NCI-H1105 (cell line): Measurements from ENCODE around the gene SRSF7.
A peak's percentile ranks its signal among the peaks of the same experiment; 100 is the strongest.
"Not testable (repeated sequence)": the region's sequence is repeated elsewhere in the genome, so short reads cannot be mapped to it uniquely, and the experiment has no call there.

Experiments used
- DNase-seq: peaks from one replicate; lab custom pipeline; 2025; lab: John Stamatoyannopoulos, UW

Gene SRSF7

DNA sequence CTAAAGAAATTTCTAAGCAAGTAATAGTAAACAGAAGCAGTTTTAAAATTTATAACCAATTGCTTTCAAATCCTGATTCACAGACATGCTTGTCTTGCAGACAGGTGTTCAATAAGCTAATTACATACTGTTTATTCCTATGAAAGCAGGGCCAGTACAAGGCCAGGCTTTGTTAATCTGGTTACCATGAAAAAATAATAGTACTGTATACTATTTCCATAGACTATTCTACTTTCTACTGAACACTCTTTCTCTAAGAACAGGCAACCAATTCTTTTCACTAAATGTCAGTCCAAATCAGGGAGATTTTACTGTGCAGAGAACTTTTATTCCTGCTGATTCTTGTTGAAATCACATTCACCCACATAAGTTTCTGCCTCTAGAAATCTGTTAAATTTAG is 2.9 kb upstream of the SRSF7 start:
- DNase-seq, result no peak

DNA sequence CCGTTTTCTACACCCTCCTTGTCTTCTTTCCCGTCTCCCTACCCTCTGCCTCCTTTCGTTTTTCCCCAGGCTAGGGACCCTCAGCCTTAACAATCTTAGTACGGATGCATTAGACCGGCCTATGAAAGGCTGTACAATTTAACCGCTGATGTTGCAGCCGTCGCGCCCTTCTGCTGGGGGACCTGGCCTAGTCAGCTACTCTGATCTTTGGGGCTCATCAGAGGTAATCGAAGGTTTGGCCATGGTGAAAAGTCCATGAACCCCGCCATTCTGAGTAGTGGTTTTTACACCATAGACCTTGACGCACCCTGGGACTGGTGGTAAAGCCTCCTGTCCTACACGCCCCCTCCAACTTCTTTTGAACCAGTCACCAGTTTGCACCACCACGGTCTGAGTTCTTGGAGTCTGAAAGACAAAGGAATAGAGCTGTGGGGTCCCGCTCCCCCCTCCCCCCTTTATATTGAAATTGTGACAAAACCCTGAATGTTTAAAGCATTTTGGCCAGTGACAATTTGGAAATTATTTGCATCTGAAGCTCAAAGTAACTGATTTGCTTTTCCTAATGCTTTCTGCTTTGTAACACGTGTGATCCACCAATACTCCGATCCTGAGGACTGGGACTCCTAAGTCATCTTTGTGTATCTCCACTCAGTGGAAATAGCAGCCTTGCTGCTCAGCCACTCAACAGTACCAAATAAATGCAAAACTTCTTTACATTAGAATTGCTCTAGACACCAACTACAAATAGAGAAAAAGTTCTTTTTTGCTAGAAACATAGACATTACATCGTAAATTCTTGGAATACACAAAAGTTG is 642 bp upstream of the SRSF7 start:
- no peak for DNase-seq

DNA sequence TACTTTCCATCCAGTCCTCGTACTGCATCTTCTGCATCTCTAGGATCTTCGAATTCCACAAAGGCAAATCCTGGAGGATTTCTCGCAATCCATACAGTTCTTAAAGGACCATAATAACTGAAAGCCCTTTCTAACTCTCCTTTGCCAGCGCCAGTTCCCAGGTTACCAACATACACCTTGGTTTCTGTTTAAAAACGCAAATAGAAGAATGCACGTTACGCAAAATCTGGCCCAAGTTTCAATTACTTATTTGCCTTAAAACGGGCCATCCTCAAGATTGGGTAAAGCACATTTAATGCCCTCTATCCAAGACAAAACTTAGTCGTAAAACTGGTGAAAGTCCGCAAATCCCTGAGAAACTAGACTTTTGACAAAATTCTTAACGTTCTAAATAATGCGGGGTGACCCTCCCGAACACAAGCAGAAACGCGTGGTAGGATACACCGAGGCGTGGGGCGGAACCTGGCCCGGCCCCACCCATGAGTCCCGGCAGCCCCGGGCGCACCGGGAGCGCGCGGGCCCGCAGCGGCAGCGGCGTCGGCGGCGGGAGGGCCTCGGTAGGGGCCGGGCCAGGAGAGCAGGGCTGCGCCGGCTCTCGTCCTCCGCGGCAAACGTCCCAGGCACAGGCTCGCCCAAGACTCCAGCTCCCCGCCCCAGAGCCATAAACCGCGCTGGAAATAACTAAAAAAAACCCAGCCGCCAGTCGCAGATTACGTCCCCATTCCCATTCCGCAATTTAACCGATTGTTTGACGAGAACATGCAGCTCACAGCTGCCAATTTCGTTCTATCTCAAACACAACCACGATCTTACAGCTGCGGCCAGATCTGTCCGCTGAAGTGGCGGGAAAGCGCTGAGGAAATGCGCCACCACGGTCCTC is 910 bp downstream of the SRSF7 start:
- peak; percentile 8 for DNase-seq

DNA sequence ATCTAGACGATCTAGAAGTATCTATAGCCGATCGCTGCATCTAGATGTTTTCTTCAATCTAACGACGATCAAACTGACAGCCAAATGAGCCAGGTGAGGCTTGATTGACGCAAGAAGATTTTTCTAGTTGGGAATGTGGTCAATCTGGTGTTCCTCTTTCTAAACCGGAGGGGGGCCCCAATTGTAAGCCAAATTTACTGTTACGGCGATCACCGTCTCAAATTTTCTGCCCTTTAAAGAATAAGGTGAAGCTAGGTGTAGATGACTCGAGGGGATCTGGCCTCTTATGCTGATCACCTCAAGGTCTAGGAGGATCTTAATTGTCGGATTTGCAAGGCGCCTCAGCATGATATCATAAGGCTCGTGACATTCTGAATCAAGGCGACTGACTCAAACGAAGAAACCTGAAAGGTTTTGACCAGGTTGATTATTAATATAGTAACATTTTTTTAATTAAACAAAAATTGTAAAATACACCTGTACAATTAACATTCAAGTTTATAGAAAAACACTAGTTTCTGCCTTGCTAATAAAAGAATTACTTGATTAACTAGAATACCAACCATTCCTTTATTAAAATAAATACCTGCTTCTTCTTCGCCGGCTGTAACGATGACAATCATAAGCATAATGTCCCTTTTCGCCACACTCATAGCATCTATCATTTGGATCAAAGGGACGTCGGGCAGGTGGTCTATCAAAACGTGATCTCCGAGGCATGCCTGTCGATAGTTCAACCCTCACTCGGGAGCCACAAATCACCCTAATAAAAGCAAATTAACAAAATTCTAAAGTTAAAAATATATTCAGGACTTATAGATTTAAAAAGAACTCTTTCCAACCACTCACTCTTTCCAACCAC is 2.0 kb downstream of the SRSF7 start:
- DNase-seq, result no peak

DNA sequence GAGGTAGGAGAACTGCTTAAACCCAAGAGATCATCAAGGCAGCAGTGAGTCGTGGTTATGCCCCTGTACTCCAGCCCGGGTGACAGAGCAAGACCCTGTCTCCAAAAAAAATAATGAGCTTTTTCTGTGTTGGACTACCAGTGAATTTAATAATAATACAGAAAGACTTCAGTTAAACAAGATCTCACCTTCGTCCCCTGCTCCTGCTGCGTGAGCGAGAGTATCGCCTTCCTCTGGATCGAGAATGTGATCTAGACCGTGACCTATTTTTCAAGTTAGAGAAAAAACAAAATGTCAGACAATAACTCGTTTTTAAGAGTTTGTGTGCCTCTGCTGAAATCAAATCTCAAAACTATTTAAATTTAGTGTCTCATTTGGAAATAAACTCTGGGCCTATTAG is 2.8 kb downstream of the SRSF7 start:
- no peak for DNase-seq

DNA sequence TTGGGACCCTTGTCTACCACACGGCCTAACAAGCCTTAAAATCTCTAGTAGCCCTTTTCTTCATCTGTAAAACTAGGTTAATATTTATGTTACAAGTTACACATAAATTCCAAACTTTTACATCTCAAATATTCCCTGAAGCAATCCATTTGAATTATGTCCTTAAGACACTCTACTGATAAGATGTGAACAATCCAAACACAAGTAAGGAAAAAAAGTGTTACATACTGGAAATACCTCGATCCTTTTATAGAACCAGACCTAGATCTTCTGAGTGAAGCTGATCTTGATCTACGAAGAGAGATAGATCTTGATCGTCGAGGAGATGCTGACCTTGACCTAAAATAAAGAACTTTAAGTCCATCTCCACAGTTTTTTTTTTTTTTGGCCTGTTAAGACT is 3.3 kb downstream of the SRSF7 start:
- no peak for DNase-seq

DNA sequence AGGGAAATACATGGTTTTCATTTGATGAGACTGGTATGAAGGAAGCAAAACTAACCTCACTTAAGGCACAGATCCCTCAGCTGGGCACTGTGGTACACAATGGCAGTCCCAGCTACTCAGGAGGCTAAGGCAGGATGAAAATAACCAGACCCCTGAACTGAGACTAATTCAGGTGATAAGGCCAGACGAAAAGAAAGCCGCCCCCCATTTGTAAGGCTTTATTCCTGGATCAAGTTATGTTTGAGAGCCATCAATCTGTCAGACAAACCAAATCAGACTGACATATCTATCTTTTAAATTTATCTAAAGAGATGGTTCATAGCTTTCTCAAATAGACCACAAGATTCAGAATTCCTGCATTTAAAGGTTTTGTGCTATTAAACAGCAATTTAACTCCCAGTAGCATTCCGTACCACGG is 4.1 kb downstream of the SRSF7 start:
- no peak for DNase-seq

DNA sequence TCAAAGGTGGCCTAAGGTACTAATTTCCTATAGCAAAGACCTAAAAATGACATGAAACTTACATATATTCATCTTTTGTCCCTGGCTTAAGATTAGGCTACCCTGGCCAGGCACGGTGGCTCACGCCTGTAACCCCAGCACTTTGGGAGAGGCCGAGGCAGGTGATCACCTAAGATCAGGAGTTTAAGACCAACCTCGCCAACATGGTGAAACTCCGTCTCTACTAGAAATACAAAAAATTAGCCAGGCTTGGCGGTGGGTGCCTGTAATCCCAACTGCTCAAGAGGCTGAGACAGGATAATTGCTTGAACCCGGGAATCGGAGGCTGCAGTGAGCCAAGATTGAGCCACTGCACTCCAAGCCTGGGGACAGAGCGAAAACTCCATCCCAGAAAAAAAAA is 5.9 kb downstream of the SRSF7 start:
- no peak for DNase-seq

DNA sequence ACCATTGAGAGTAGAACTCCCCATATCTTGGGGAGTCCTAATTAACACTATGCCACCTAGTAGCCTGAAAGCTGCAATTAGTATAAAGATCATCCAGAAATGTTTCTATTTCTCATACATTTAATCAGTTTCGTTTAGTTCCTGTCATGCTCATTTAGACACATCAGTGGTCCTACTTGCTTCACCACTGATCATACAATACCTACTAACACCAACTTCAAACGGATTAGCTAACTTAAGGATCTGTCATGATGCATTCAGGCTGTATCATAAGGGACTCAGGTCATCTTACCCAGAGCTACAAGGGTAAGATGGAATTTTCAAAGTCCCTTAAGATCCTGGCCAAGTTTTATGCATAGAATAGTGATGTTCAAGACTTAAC is 6.8 kb downstream of the SRSF7 start:
- no peak for DNase-seq

DNA sequence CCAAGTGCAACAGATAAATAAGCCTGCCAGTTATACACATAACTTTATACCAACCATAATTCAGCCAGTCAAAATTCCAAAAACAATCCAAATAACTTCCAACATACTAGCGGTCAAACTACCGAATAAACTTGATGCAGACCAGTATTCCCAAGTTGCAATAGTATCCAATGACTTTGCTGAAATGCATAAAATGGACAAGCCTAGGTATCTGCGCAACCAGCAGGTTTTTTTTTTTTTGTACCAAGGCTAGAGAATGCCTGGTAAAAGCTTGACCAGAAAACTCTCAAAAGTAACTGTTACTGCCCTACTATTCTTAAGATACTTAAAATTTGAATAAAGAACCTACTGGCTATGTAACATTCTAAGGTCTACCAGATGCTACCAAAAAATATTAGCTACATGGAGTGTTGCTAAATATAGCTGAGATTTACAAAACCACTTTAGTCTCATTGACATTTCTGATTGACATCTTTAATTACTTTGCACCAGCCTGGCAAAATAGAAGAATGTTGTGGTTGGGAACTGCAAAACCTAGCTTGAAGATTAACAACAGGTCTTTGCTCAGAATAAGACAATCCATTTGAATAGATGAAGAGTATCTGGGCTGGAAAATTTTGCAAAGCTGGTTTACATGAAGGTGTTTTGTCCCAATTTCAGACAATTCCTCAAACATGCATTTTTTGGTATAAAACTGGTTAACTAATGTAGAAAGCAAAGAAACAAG is 7.3 kb downstream of the SRSF7 start:
- DNase-seq, result no peak

DNA sequence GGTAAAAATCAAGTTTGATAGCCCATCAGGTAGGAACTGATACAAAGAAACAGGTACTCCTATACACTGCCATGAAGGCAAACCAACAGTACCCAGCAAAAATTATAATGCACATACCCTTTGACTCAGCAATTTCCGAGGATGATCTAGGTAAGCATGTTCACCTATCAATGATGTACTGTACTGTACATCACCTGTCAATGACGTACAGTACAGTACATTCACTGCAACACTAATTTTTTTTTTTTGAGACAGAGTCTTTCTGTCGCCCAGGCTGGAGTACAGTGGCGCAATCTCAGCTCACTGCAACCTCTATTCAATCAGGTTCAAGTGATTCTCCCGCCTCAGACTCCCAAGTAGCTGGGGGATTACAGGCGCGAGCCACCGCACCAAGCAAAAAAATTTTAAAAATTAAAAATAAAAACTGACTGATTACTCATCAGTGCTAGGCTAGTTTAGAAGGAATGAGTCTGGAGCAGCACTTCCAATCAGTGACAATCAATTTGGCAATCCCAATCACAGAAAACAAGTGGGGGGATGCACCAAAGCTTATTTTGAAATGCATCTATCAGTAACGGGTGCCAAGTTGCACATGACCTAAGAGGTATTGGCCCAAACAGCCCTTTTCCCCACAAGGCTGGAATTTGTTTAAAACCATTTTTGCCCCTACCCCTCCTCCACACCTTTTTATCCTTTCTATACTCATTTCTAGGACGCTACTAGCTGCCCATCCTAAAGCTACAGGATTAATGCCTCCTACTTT is 8.2 kb downstream of the SRSF7 start:
- no peak for DNase-seq

DNA sequence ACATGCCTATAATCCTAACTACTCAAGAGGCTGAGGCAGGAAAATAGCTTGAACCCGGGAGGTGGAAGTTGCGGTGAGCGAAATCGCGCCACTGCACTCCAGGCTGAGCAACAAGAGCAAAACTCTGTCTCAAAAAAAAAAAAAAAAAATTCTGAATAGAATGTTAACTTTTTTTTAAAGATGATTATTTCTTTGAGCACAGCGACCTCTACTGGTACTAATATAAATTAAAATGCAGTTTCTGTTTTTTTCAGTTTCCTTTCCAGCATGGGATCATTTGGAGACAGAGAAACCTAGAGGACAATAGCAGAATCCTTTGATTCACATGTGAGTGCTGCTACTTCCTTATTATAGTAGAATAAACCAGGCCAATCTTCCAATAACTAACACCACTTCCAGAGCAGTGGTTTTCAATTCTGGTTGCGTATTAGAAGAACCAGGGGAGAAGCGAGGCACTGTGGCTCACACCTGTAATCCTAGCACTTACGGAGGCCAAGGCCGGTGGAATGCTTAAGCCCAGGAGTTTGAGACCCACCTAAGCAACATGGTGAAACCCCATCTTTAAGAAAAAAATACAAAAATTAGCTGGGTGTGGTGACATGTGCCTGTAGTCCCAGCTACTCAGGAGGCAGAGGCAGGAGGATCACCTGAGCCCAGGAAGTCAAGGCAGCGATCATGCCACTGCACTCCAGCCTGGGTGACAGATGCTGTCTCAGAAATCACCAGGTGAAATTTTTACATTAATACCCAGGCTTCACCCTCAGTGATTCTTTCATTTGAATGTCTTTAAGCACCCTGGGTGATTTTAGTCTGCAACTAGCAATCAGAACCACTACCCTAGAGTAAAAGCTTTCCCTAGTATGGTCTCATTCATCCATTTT is 10.1 kb downstream of the SRSF7 start:
- no peak for DNase-seq

DNA sequence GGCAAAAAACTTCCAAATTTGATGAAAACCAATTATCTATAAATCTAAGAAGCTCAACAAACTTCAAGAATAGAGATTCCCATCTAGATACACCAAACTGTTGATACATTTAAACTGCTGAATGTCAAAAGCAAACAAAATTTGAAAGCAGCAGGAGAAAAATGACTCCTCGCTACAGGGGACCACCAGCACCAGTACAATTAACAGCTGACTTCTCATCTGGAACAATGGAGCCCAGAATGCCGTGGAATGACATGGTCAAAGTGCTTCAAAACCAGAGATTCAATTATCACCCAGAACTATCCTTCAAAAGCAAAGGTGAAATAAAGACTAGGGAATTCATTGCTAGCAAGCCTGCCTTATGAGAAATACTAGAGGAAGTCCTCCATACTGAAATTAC is 11.6 kb downstream of the SRSF7 start:
- no peak for DNase-seq

DNA sequence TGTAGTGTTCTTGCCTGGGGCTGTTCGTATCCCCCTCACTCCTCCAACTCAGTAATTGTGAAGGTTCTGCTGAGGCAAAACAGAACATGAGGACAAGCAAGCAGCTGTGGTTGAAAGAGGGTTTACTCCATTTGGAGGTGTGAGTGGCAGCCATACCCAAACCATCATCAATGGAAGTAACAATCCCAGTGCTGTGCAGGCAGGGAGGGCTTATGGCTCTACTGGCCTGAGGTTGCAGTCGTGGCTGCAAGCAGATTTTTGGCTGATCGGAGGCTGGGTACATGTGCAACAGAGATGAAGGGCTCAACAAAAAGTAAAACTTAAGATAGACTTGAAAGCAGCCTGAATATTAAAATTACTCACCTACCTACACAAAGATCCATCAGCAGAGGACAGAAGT is 13.2 kb downstream of the SRSF7 start:
- no peak for DNase-seq

DNA sequence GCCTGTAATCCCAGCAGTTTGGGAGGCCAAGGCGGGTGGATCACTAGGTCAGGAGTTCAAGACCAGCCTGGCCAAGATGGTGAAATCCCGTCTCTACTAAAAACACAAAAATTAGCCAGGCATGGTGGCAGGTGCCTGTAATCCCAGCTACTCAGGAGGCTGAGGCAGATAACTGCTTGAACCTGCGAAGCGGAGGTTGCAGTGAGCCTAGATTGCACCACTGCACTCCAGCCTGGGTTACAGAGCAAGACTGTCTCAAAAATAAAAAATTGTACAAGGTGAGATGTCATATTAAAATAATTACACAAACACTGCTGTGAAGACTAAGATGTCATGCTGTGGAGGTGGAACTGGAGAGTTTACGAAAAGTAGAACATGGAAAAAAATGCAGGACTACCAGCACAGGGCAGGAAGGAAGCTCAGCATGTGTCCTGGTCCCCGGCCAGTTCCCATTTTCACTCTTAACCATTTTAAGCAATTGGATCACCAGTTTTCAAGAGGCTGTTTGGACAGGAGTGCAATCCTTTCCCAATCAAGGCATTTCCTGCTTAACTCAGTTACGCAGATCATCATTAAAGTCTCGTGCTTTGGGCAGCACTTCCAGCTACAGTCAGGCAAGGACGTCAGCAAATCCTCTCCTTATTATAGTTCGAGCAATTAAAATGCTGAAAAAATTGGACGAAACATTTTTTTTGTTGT is 14.0 kb downstream of the SRSF7 start:
- DNase-seq, result not testable (repeated sequence)

DNA sequence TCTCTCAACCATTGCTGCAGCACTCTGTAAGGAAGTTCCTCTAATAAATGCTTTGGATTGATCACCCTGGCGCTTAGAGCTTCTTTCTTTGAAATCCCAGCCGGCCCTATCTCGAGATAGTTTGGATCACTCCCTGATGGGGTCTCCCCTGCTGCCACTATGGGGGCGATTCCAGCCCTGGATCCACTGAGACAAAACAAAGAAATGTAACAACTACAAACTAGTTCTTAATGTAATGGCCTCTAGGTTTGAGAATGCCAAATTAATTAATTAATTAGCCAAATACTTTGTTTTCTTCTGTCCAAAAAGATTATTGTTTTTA is 15.2 kb downstream of the SRSF7 start:
- no peak for DNase-seq

DNA sequence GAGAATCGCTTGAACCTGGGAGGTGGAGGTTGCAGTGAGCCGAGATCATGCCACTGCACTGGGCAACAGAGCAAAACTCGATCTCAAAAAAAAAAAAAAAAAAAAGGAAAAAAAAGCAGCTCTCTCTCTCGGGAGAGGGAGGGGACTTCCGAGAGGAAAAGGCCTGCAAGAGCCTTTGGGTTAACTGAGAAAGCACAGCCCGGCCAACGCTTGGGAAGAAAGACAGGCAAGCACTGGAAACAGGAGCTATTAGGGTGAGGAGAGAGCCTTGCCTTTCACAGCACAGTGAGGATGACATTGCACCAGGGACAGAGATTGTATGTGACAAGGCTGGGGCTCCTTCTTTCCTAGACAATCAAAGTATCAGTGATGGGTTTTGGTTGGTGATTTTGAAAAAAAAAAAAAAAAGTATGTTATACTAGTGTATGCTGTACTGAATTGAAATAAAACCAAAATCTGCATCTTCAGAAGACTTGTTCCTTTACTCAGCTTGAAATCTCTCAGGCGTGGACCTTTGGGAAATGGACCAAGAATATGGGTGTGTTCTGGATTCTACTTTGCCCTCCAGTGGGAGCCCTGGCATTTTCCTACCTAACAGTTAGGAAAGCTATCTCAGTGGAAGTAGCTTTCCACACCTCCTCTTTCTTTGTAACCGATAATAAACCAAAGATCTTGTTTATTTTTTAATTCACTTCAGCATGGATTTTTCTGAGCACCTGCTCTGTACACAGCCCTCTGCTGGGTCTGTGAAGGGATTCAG is 16.7 kb downstream of the SRSF7 start:
- DNase-seq, result no peak

DNA sequence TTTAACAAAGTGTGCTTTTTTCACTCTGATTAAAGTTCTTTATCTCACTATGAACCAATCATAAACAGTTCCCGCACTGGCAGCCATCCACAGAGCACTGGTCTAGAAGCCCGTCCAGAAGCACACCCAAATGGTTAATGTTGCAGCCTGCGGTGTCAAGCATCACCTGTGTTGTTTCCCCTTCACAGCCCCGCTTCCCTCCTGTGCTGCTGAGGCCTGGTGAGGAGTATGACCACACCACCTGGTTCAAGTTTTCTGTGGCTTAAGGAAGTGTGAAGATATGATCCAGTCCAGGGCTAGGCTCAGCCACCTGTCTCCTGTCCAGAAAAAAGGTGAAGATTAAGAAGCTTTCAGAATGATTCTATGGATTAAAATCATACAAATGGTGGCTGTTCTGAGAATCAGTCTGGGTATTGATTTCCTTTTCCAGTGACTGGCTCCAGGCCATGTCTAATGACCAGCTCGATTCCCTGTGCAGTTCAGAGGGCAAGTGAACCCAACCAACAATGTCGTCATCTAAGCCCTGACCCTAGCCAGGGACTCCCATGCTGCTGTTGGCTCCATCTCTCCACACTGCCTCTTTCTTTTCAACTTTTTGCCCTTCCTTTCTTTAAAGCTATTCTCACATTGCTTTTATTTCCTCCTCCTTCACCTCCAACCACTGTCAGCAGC is 17.7 kb downstream of the SRSF7 start:
- DNase-seq, result no peak
